D721Med (cell line): ENCODE results near the gene TMEM184B.

Experiments used
- DNase-seq: peaks from one replicate; pipeline ENCODE4 v3.0.0; 2011; ENCODE audit warnings: low spot score; ENCODE audit not compliant: insufficient read length
- FAIRE-seq: peaks from 2 replicates; lab custom pipeline; 2011; peaks lifted over from hg19 to GRCh38; lab: Jason Lieb, UNC
- TF ChIP-seq, protein P1 (sequence below): IDR thresholded peaks from 2 replicates; pipeline ENCODE4 v1.5.1; 2012; ENCODE audit warnings: mild to moderate bottlenecking, control low read depth; ENCODE audit not compliant: insufficient read depth; ENCODE audit errors: missing control alignments

Gene TMEM184B

DNA sequence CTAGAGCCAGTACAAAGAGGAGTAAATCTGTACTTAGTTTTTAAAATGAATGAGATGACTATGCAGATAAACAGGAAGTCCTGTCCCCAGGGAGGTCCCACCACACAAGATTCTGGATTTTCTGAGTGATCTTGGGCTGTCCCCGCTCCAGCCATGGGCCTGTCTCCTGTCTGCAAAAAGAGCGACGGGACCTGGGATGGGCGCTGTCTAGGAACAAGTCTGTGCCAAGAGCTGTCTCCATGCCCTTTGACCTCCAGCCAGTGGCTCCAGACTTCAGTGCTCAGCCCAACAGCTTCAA, 38.5 kb upstream of the TMEM184B start:
- FAIRE-seq (no peak), DNase-seq (no peak)
- TF ChIP-seq, protein P1, sequence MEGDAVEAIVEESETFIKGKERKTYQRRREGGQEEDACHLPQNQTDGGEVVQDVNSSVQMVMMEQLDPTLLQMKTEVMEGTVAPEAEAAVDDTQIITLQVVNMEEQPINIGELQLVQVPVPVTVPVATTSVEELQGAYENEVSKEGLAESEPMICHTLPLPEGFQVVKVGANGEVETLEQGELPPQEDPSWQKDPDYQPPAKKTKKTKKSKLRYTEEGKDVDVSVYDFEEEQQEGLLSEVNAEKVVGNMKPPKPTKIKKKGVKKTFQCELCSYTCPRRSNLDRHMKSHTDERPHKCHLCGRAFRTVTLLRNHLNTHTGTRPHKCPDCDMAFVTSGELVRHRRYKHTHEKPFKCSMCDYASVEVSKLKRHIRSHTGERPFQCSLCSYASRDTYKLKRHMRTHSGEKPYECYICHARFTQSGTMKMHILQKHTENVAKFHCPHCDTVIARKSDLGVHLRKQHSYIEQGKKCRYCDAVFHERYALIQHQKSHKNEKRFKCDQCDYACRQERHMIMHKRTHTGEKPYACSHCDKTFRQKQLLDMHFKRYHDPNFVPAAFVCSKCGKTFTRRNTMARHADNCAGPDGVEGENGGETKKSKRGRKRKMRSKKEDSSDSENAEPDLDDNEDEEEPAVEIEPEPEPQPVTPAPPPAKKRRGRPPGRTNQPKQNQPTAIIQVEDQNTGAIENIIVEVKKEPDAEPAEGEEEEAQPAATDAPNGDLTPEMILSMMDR = no peak

DNA sequence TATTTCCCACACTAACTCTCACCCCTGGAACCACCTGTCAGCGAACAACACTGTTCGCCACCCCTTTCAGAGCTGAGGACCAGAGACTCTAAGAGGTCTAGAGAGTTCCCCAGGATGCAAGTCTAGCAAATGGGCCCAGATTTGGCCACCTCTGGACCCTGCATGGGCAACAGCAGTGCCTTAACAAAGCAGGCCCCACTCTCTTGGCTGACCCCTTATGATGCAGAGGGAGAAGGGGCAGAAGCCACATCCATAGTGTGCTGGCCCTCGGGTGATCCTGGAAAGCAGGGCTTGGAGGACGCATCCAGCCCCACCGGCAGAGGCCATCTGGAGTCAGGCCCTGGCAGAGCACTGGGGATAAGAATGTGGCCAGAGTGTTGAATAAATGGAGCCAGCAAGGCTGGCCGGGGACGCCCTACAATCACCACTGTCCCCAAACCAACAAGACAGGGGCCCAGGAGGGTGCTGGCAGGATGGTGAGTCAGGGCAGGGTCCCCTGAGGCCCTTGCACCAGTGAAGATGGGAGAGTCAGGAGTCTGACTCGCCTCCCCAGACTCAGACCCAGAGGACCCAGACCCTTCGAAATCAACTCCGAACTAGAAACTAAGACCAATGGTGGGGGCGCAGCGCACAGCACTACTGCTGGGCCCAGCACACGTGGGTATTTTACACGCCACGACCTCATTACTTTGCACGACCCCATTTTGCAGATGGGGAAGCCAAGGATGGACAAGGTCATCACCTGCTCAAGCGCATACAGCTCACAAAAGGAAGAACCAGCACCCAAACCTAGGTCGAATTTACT, 37.9 kb upstream of the TMEM184B start:
- FAIRE-seq (no peak), DNase-seq (no peak)

DNA sequence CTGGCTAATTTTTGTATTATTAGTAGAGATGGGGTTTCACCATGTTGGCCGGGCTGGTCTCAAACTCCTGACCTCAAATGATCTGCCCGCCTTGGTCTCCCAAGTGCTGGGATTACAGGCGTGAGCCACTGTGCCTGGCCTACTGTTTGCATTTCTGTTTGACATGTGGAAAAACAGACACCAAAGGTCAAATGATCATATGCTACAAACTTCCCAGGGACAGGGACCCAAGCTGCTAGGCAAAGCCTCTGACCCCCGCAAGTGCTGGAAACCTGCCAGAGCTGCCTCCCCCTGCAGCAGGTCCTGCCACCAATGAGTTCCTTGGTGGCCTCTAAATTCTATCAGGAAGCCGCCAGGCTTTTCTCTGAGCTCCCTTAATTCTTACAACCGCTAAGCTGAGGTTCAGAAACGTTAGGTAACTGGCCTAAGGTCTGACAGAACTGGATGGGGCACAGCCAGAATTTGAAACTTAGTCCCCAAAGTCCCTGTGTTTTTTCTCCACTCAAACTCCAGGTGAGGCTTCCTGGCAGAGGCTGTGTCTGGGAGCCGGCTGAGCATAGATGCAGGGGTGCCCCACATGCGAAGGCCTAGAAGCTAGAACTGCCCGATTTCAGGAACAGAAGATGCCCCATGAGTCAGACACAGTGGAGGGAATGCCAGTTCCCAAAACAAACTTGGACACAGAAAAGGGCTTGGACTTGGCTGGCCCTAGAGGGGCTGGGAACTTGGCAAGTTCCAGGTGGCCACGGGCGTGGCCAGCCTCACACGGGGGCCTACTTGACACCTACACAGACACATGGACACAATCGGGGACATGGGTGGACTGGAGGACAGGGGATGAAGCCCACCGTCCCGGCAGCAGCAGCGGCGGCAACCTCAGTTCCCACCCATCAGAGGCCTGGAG, 37.1 kb upstream of the TMEM184B start:
- TF ChIP-seq, protein P1 = no peak
- DNase-seq (no peak), FAIRE-seq (no peak)

More for the DNA sequence above, 37.9 kb upstream of the TMEM184B start:
- TF ChIP-seq, protein P1 = no peak

DNA sequence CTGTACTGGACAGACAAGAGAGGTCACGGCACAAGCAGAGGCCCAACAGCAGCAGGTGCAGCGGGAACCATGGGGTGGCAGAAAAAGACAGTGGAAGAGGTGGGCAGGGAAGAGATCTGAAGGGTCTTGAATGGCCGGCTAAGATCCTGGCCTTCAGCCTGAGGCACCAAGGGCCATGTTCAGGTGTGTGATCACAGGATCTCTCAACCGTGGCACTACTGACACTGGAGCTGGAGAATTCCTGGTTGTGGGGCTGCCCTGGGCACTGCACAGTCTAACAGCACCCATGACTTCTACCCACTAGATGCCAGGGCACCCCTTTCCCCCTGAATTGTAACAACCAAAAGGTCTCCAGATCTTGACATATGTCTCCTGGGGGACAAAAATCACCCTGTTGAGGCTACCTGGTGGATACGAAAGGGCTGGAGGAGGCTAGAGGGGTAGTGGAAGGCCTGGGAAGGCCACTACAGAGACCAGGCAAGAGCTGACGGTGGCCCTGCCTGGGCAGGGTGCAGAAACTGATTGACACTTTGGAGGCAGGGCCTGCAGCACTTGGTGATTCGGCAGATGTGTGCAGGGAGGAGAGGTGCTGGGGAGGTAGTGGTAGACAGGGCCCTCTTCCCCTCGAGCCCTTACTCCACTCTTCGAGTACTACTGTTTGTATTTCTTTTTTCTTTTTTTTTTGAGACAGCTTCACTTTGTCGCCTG, 36.1 kb upstream of the TMEM184B start:
- DNase-seq (no peak), FAIRE-seq (no peak)
- TF ChIP-seq, protein P1 = no peak

DNA sequence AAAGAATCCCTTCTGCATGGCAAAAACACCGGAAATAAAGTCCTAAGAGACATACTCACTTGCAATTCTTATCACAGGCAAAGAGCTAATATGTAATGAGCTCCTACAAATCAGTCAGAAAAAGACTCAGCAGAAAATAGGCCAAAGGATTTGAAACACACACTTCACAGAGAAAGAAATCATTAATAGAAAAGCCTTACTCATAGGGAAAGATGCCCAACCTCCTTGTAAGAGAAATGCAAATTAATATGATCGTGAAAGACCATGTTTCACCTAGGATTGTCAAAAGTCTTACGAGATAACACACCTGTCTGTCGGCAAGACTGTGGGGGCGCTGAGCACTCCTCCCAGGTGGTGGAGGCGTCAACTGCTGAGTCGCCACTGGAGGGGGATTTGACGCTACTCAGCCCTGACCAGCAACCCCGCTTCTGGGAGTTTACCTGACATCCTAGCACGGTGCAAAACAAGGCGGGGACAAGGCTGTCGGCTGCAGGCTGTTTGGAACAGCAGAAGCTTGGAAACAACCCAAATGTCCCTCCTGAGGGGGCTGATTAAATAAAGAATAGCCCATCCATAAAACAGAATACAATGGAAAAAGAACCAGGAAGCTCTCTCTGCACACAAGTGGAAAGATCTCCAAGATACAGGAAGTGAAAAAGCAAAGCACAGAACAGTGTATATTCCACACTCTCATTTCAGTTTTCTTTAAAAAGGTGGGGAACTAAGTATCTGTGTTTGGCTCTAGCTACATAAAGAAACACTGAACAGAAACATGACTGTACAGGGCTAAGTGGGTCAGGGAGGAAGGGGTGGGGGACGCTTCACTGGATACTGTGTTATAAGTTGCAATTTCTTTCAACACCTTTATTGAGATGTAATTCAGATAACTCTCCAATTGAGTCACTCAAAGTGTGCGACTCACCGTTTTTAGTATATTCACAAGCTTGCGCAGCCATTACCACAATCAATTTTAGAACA, 33.0 kb upstream of the TMEM184B start:
- TF ChIP-seq, protein P1 = no peak
- no peak for FAIRE-seq
- no peak for DNase-seq

DNA sequence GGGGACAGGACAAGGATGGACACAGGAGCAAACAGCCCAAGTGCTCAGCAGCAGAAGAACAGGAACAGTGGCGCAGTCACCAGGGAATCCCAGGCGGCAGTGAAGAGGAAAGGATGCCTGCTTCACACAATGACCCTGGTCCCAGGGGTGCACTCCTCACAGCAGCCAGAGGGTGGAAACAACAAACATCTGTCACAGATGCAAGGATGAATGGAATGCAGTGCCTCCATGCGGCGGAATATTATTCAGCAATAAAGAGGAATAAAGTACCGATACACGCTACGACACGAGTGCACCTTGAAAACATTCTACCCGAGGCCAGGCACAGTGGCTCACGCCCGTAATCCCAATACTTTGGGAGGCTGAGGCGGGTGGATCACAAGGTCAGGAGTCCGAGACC, 31.7 kb upstream of the TMEM184B start:
- FAIRE-seq = no peak

More for the DNA sequence above, 31.7 kb upstream of the TMEM184B start:
- no peak for DNase-seq
- TF ChIP-seq, protein P1 = no peak
